ENCODE data around the gene NT5C1B.

DNA sequence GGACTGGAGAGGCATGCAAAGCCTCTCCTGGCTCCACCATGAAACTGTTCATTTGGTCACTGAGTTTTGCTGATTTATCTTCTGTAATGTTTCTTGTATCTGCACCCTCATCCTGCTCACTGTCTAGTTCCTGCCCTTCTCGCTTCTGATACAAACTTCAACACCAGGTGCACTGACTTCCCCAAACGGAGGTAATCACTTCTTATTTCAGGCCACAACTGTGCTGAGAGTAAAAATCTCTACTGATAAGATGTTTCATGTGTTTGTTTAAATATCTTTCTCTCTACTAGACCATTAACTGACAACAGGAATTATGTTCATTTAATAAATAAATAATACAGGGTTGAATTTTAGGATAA lies 10.9 kb upstream of the NT5C1B start:
- TF ChIP-seq, protein P1, sequence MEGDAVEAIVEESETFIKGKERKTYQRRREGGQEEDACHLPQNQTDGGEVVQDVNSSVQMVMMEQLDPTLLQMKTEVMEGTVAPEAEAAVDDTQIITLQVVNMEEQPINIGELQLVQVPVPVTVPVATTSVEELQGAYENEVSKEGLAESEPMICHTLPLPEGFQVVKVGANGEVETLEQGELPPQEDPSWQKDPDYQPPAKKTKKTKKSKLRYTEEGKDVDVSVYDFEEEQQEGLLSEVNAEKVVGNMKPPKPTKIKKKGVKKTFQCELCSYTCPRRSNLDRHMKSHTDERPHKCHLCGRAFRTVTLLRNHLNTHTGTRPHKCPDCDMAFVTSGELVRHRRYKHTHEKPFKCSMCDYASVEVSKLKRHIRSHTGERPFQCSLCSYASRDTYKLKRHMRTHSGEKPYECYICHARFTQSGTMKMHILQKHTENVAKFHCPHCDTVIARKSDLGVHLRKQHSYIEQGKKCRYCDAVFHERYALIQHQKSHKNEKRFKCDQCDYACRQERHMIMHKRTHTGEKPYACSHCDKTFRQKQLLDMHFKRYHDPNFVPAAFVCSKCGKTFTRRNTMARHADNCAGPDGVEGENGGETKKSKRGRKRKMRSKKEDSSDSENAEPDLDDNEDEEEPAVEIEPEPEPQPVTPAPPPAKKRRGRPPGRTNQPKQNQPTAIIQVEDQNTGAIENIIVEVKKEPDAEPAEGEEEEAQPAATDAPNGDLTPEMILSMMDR (conservative IDR thresholded peaks at IDR 0.05 in 1 of 2, IDR thresholded peaks at IDR 0.05 in 1 of 2; ENCODE audit: extremely low read depth in 1 of 2, insufficient read depth in 1 of 2, low read depth in 1 of 2, low read length in 2 of 2), result no peak
- no peak for TF ChIP-seq EZH2 (IDR thresholded peaks at IDR 0.05; ENCODE audit: borderline replicate concordance, low read length)

Data from mammary epithelial cell (primary cell).